ENCODE data around the gene THSD4. TPM values are rescaled to one million over a fixed set of nuclear protein-coding genes. Genes with fewer than 3 reads are reported as not detected.
"Not testable (repeated sequence)": the region's sequence is repeated elsewhere in the genome, so short reads cannot be mapped to it uniquely, and the experiment has no call there.

THSD4 gene
- total RNA-seq, 1 donor from 2014 or later = not detected

- H3K36me3 Mint-ChIP-seq (ENCODE audit: low read depth) = no peaks in the 10 kb centered on the region
- H3K9me3 Mint-ChIP-seq = no peaks in the 10 kb centered on the region
- intact Hi-C loops (cut with micrococcal nuclease) = no loop called here
- no peak for DNase-seq (ENCODE audit: low spot score)
- H3K27ac Mint-ChIP-seq = no peak overlapping the region
- no peak overlapping the region for H3K4me3 Mint-ChIP-seq (ENCODE audit: low read depth)
- H3K27me3 Mint-ChIP-seq (ENCODE audit: low read depth) = peaks cover 39% of the 10 kb centered on the region
- peaks cover 8% of the 10 kb centered on the region for H3K4me1 Mint-ChIP-seq (ENCODE audit: low read depth)
These were observed 2.5 kb downstream of the THSD4 start for GRCh38 chr15:71117714-71118305.

GRCh38 chr15:71118345-71118744 lies 3.1 kb downstream of the THSD4 start:
- Mint-ChIP-seq H3K27me3 (ENCODE audit: low read depth) (peaks cover 39% of the 10 kb centered on the region), H3K4me1 (ENCODE audit: low read depth) (peaks cover 8% of the 10 kb centered on the region), H3K9me3 (no peaks in the 10 kb centered on the region), H3K36me3 (ENCODE audit: low read depth) (no peaks in the 10 kb centered on the region), H3K4me3 (ENCODE audit: low read depth) (no peak overlapping the region), H3K27ac (no peak overlapping the region)
- intact Hi-C loops (cut with micrococcal nuclease) = no loop called here
- DNase-seq (ENCODE audit: low spot score) = no peak

GRCh38 chr15:71118881-71119632 lies 3.8 kb downstream of the THSD4 start:
- Mint-ChIP-seq H3K9me3 (no peaks in the 10 kb centered on the region), H3K27me3 (ENCODE audit: low read depth) (peaks cover 39% of the 10 kb centered on the region), H3K4me1 (ENCODE audit: low read depth) (peaks cover 8% of the 10 kb centered on the region), H3K36me3 (ENCODE audit: low read depth) (no peaks in the 10 kb centered on the region), H3K4me3 (ENCODE audit: low read depth) (no peak overlapping the region), H3K27ac (no peak overlapping the region)
- DNase-seq (ENCODE audit: low spot score) = no peak
- intact Hi-C loops (cut with micrococcal nuclease) = no loop called here

- H3K27ac Mint-ChIP-seq = no peak overlapping the region
- no peak for DNase-seq (ENCODE audit: low spot score)
- intact Hi-C loops (cut with micrococcal nuclease) = no loop called here
- peaks cover 32% of the 10 kb centered on the region for H3K27me3 Mint-ChIP-seq (ENCODE audit: low read depth)
- no peaks in the 10 kb centered on the region for H3K36me3 Mint-ChIP-seq (ENCODE audit: low read depth)
- peaks cover 3% of the 10 kb centered on the region for H3K4me1 Mint-ChIP-seq (ENCODE audit: low read depth)
- H3K4me3 Mint-ChIP-seq (ENCODE audit: low read depth) = no peak overlapping the region
- H3K9me3 Mint-ChIP-seq = no peaks in the 10 kb centered on the region
These were observed 5.2 kb downstream of the THSD4 start for GRCh38 chr15:71120428-71120944.

GRCh38 chr15:71121442-71121841 lies 6.2 kb downstream of the THSD4 start:
- intact Hi-C loops (cut with micrococcal nuclease) = no loop called here
- Mint-ChIP-seq H3K27me3 (ENCODE audit: low read depth) (peaks cover 28% of the 10 kb centered on the region), H3K4me1 (ENCODE audit: low read depth) (peaks cover 2% of the 10 kb centered on the region)

GRCh38 chr15:71124937-71125790 lies 9.9 kb downstream of the THSD4 start:
- H3K27me3 Mint-ChIP-seq (ENCODE audit: low read depth) = peaks cover 2% of the 10 kb centered on the region
- no peak overlapping the region for H3K27ac Mint-ChIP-seq
- no peaks in the 10 kb centered on the region for H3K36me3 Mint-ChIP-seq (ENCODE audit: low read depth)
- H3K4me1 Mint-ChIP-seq (ENCODE audit: low read depth) = no peaks in the 10 kb centered on the region
- no peak overlapping the region for H3K4me3 Mint-ChIP-seq (ENCODE audit: low read depth)
- no peaks in the 10 kb centered on the region for H3K9me3 Mint-ChIP-seq
- no peak for DNase-seq (ENCODE audit: low spot score)
- intact Hi-C loops (cut with micrococcal nuclease) = no loop called here

More at GRCh38 chr15:71121442-71121841, 6.2 kb downstream of the THSD4 start:
- DNase-seq (ENCODE audit: low spot score) = no peak
- Mint-ChIP-seq H3K36me3 (ENCODE audit: low read depth) (no peaks in the 10 kb centered on the region), H3K27ac (no peak overlapping the region), H3K9me3 (no peaks in the 10 kb centered on the region), H3K4me3 (ENCODE audit: low read depth) (no peak overlapping the region)

GRCh38 chr15:71125831-71126450 lies 10.7 kb downstream of the THSD4 start:
- no peak overlapping the region for H3K4me3 Mint-ChIP-seq (ENCODE audit: low read depth)

GRCh38 chr15:71127083-71127482 lies 11.8 kb downstream of the THSD4 start:
- intact Hi-C loops (cut with micrococcal nuclease) = no loop called here
- Mint-ChIP-seq H3K27ac (no peak overlapping the region), H3K4me1 (ENCODE audit: low read depth) (no peaks in the 10 kb centered on the region), H3K36me3 (ENCODE audit: low read depth) (no peaks in the 10 kb centered on the region), H3K27me3 (ENCODE audit: low read depth) (no peaks in the 10 kb centered on the region), H3K9me3 (no peaks in the 10 kb centered on the region), H3K4me3 (ENCODE audit: low read depth) (no peak overlapping the region)
- DNase-seq (ENCODE audit: low spot score) = no peak

More at GRCh38 chr15:71125831-71126450, 10.7 kb downstream of the THSD4 start:
- H3K9me3 Mint-ChIP-seq = no peaks in the 10 kb centered on the region
- peaks cover 2% of the 10 kb centered on the region for H3K27me3 Mint-ChIP-seq (ENCODE audit: low read depth)
- H3K4me1 Mint-ChIP-seq (ENCODE audit: low read depth) = no peaks in the 10 kb centered on the region
- DNase-seq (ENCODE audit: low spot score) = no peak
- no peaks in the 10 kb centered on the region for H3K36me3 Mint-ChIP-seq (ENCODE audit: low read depth)
- no peak overlapping the region for H3K27ac Mint-ChIP-seq
- intact Hi-C loops (cut with micrococcal nuclease) = no loop called here

GRCh38 chr15:71128159-71128558 lies 12.9 kb downstream of the THSD4 start:
- H3K4me3 Mint-ChIP-seq (ENCODE audit: low read depth); intact Hi-C loops (cut with micrococcal nuclease); H3K27ac Mint-ChIP-seq; H3K4me1 Mint-ChIP-seq (ENCODE audit: low read depth); H3K36me3 Mint-ChIP-seq (ENCODE audit: low read depth); H3K27me3 Mint-ChIP-seq (ENCODE audit: low read depth); DNase-seq (ENCODE audit: low spot score); H3K9me3 Mint-ChIP-seq: not testable (repeated sequence)

- Mint-ChIP-seq H3K27ac (no peak overlapping the region), H3K36me3 (ENCODE audit: low read depth) (no peaks in the 10 kb centered on the region), H3K9me3 (no peaks in the 10 kb centered on the region), H3K4me3 (ENCODE audit: low read depth) (no peak overlapping the region), H3K4me1 (ENCODE audit: low read depth) (no peaks in the 10 kb centered on the region), H3K27me3 (ENCODE audit: low read depth) (peaks cover 2% of the 10 kb centered on the region)
- intact Hi-C loops (cut with micrococcal nuclease) = no loop called here
- no peak for DNase-seq (ENCODE audit: low spot score)
These were observed 13.8 kb downstream of the THSD4 start for GRCh38 chr15:71128939-71129562.

- Mint-ChIP-seq H3K27me3 (ENCODE audit: low read depth) (peaks cover 2% of the 10 kb centered on the region), H3K36me3 (ENCODE audit: low read depth) (no peaks in the 10 kb centered on the region), H3K4me3 (ENCODE audit: low read depth) (no peak overlapping the region), H3K4me1 (ENCODE audit: low read depth) (no peaks in the 10 kb centered on the region), H3K9me3 (no peaks in the 10 kb centered on the region), H3K27ac (no peak overlapping the region)
- DNase-seq (ENCODE audit: low spot score) = no peak
- intact Hi-C loops (cut with micrococcal nuclease) = no loop called here
These were observed 14.4 kb downstream of the THSD4 start for GRCh38 chr15:71129669-71130068.
